Subcutaneous adipose tissue (tissue), 4 donors: ENCODE results near the gene C20orf204. TPM values are rescaled to one million over a fixed set of nuclear protein-coding genes. Genes with fewer than 3 reads are reported as not detected.

Experiments
- total RNA-seq, 4 donors: library from RNA; depleted of rRNA; stranded (reverse); fragments of >200 nt; gene quantifications; one replicate each; pipeline ENCODE4 v1.1.0, GENCODE V29; 2016
- TF ChIP-seq, protein P1 (sequence below): fragments of 450-650 bp; IDR thresholded peaks from one replicate; pipeline ENCODE4 v1.5.1; 2016; ENCODE audit warnings: low read depth, mild to moderate bottlenecking, control low read depth, antibody characterized with exemption, moderate library complexity

The C20orf204 gene
- total RNA-seq, 4 donors from 2014 or later, result 0.17 to 4.0 (median 1.1) TPM

DNA sequence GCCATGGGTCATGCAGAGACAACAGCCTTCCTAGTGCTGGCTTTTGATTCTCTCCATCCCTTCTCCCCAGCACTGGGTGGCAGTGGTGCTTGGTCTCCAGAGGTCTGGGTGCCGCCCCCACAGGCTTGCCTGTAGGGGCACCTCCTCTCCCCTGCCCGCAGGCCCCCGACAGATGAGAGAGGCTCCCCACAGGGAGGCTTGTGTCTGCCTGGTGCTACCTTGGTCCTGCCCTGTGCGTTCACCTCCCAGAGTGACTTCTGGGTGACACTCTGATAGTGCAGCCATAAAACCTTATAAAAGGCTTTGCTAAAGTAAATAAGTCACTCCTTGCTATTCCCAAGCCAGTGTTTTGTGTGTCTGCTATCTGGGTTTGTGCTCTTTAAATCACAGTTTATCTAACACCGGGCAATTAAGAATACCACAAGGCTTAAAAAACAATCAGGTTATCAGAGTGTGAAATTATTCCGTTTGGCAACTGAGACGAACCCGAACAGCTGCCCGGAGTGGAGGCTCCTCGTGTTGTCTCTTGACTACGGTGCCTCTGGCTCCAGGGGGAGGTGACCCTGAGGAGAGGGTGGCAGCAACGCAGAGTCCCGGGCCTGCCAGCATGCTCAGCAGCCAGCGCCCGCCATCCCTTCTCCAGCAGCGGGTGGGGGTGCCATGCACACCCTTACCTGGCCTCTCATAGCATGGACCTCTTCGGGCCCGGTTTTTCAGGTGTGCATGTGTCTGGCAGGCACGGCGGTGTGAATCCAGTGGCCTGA lies 5.4 kb upstream of the C20orf204 start:
- TF ChIP-seq, protein P1, sequence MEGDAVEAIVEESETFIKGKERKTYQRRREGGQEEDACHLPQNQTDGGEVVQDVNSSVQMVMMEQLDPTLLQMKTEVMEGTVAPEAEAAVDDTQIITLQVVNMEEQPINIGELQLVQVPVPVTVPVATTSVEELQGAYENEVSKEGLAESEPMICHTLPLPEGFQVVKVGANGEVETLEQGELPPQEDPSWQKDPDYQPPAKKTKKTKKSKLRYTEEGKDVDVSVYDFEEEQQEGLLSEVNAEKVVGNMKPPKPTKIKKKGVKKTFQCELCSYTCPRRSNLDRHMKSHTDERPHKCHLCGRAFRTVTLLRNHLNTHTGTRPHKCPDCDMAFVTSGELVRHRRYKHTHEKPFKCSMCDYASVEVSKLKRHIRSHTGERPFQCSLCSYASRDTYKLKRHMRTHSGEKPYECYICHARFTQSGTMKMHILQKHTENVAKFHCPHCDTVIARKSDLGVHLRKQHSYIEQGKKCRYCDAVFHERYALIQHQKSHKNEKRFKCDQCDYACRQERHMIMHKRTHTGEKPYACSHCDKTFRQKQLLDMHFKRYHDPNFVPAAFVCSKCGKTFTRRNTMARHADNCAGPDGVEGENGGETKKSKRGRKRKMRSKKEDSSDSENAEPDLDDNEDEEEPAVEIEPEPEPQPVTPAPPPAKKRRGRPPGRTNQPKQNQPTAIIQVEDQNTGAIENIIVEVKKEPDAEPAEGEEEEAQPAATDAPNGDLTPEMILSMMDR, result no peak

DNA sequence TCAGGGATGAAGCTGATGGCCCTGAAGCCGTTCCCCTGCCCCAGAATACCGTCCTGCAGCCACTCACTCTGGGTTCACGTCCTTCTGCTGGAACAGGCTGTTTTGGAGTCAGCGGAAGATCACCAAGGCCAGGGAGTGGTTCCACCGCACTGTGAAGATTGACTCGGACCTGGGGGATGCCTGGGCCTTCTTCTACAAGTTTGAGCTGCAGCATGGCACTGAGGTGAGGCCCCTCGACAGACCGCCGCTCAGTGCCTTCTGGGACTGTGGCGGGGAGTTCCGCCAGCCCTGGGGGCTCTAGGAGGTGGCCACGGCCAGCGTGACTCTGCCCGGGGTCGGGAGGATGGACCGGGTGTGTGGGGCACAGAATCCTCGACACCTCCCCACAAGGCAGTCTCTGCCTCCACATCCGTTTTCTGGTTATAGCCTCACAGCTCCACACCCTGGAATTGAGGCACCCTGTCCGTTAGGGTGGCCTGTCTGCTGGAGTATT lies 4.1 kb upstream of the C20orf204 start:
- TF ChIP-seq, protein P1, result no peak

DNA sequence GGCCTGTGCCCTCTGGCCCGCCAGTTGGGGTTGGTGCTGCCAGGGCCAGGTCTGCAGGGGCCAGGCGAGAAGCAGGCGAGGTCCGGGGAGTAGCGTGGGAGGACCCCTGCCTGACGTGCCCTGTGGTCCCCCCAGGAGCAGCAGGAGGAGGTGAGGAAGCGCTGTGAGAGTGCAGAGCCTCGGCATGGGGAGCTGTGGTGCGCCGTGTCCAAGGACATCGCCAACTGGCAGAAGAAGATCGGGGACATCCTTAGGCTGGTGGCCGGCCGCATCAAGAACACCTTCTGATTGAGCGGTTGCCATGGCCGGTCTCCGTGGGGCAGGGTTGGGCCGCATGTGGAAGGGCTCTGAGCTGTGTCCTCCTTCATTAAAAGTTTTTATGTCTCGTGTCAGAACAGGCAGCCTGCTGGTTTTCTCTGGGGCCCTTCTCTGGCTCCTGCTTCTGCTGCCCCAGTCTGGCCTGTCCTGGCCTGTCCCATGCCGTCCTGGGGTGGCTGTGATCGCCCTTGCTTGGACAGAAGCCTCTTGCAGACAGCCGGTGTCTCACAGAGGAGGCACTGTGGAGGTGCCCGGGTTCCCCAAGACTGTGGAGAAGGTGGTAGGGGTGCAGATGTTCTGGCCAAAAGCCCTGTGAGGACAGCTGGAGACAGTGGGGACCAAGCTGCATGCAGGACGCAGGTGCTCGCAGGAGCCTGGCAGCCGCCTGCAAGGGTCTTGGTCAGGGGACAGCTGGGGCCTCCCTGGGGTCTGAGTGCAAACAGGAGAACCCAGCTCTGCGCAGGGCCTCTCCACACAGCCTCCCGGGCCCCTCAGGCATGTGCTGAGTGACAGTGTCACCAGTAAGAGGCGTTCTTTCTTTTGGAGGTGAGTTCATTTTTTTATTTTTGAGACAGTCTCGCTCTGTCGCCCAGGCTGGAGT lies 3.0 kb upstream of the C20orf204 start:
- TF ChIP-seq, protein P1, result no peak

DNA sequence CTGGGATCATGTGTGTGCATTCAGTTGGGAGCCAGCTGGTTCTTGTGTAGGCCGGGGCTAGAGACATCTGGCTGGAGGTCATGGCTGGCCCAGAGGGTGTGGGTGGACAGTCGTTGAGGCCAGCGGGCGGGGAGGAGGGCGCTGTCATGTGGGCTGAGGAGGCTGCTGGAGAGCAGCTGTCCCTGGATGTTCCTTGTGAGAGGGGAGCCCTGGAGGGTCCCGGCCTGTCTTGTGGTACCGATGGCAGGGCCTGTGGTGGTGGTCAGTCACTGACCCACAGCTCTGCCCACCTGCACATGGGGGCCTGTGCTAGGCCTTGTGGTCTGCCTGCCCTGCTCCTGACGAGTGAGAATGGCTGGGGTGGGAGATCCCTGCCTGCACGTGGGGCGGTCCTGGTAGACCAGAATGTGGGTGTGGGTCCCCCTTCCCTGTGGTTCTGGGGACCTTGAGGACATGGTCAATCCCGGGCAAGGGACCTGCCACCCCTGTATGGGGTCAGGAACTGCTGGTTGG lies 1.9 kb upstream of the C20orf204 start:
- TF ChIP-seq, protein P1, result no peak

DNA sequence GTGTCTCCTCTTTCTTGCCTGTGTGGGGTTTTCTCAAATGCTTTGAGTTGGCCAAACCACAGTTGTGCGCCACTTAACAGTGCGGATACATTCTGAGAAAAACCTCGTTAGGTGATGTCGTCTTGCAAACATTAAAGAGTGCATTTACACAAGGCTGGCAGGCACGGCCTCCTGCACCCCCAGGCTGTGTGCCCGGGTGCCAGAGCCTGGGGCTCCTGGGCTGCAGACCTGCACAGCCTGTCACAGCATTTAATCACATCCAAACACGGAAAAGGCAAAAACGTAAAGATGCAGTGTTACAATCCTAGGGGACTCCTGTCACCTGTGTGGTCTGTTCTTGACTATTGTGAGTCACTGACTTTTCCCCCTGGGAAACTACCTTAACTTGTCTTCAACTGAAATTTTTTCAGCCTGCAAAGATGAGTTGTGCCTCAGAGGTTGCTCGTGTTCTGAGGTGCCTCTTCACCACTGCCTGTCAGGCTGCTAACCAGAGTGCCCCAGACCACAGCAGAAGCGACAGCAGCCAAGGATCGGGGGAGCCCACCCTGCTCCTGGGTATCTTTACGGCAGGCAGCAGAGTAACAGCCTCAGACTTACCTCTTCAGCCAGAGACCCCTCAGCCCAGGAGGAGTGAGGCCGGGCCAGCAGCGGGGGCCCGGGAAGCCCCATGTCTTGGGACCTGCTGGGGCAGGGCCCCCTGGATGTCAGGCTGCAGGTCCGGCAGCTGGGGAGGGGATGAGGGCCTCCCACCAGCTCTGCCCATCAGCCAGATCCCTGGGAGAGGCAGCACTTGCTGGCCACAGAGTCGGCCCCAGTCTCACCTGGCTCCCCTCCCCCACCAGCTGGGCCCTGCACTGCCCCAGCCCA lies 683 bp upstream of the C20orf204 start:
- TF ChIP-seq, protein P1, result no peak

DNA sequence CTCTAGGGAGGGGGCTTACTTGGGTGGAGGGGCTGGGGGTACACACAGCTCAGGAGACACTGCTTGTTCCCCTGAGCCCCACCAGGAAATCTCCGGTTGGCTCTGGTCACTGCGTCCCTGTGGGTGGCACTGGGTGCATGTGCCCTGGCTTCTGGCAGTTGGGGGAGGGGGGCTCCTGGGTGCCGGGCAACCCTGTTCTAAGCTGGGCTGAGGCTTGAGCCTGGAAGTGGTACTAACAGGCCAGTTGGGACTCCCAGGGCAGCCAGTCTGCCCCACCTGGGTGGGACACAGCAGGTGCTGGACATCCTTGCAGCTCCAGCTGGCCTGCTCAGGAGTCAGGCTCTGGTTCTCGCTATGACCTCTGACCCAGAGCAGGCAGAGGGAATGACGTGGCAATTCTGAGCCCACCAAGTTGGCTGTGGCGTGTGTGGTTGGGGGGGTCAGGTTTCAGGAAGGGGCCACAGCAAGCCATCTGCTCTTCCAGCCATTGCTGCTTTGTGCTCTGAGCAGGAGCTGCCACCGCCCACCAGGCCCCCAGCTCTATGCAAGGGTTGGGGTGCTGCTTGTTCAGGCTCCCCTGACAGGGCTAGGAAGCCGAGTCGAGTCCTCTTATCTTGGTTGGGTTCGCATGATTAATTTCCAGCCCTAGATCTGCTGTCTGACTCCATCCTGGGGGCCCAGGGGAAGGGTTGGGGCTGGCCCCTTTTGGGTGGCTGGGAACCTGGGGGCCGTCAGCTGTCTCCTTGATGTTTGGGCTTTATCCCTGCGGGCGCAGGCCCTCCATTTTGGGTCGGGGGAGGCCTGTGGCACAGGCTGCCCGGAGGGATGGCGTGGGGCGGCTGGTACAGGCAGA lies 590 bp downstream of the C20orf204 start:
- TF ChIP-seq, protein P1, result no peak
